Muscle of leg (tissue), 11 donors: ENCODE data around the gene LCE2A. TPM values are rescaled to one million over a fixed set of nuclear protein-coding genes. Genes with fewer than 3 reads are reported as not detected.
"Not testable (repeated sequence)": the region's sequence is repeated elsewhere in the genome, so short reads cannot be mapped to it uniquely, and the experiment has no call there.

Source experiments
- DNase-seq: peaks from one replicate; pipeline ENCODE4 v3.0.0; 2013
- H3K27ac ChIP-seq: one replicate; pipeline ENCODE4 v1.5.1; 2013; ENCODE audit warnings: mild to moderate bottlenecking, low read length, control low read depth
- H3K27me3 ChIP-seq: one replicate; pipeline ENCODE4 v1.6.1; 2013; ENCODE audit warnings: low read length; ENCODE audit not compliant: control insufficient read depth, insufficient read depth
- H3K36me3 ChIP-seq: one replicate; pipeline ENCODE4 v1.6.1; 2013; ENCODE audit warnings: low read length; ENCODE audit not compliant: control insufficient read depth, insufficient read depth
- H3K4me1 ChIP-seq: one replicate; pipeline ENCODE4 v1.6.1; 2013; ENCODE audit warnings: low read length; ENCODE audit not compliant: control insufficient read depth, insufficient read depth
- H3K4me3 ChIP-seq: one replicate; pipeline ENCODE4 v1.5.1; 2013; ENCODE audit warnings: low read length, control low read depth
- H3K9me3 ChIP-seq: replicated peaks from 2 replicates; pipeline ENCODE4 v1.6.1; 2013; ENCODE audit warnings: low read depth, low read length; ENCODE audit not compliant: control insufficient read depth
- WGBS: methylation state at CpG from one replicate; pipeline ENCODE4 v1.1.5; 2013; ENCODE audit warnings: missing lambda C conversion rate; ENCODE audit not compliant: insufficient coverage; 5-methylcytosine and 5-hydroxymethylcytosine counted together
- polyA plus RNA-seq, 8 donors: library from polyadenylated mRNA; unstranded; fragments of 120-200 nt; gene quantifications; one replicate each; pipeline versions ENCODE4 v1.2.1 to v1.2.3, GENCODE V29; 2013; ENCODE audit warnings: inconsistent platforms in 1 of 8, low replicate concordance in 1 of 8; ENCODE audit not compliant: insufficient read length in 8 of 8, insufficient read depth in 1 of 8
- total RNA-seq: library from RNA; stranded (reverse); fragments of 120-200 nt; gene quantifications from one replicate; pipeline ENCODE4 v1.2.4, GENCODE V29; 2013

Gene LCE2A
- total and polyA plus RNA-seq, 9 donors = not detected

DNA sequence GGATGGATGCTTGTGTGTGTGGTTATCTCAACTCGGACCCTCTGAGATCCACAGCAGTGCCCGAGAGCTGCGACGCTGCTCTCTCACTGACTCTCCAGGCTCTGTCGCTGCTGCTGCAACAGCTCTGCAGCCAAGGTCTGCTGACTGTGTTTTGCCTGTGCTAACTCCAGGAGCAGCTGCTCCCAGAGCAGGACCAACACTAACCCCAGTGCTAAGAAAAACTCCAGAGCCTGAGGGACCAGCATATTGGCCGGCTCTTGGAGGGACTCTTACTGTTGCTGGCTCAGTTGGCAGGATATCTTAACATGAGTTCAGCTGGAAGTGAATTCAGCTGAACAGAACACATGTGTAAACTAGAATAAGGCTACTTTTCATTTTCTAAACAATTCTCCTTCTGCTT, 18.7 kb upstream of the LCE2A start:
- H3K9me3 ChIP-seq = no peaks in the 10 kb centered on the region
- no peaks in the 10 kb centered on the region for H3K27me3 ChIP-seq
- no peaks in the 10 kb centered on the region for H3K4me1 ChIP-seq
- no peak overlapping the region for H3K27ac ChIP-seq
- no peaks in the 10 kb centered on the region for H3K36me3 ChIP-seq
- DNase-seq = peak; percentile 72
- 60% methylated on average over 1 of the region's 6 CpGs for WGBS
- H3K4me3 ChIP-seq = no peak overlapping the region

DNA sequence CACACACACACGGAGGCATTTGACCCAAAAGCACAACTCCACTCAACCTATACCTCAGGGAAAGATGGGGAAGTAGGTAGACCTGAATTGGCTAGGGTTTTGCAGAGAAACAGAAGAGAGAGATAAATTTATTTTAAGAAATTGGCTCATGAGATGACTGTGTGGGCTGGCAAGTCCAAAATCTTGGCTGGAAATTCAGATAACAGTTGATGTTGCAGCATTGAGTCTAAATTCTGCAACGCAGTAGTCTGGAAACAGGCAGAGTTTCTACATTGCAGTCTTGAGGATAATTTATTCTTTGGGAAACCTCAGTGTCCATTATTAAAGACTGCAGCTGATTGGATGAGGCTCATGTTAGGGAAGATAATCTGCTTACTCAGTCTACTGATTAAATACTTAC, 16.5 kb upstream of the LCE2A start:
- H3K4me1 ChIP-seq = no peaks in the 10 kb centered on the region
- no peaks in the 10 kb centered on the region for H3K36me3 ChIP-seq
- H3K4me3 ChIP-seq = no peak overlapping the region
- H3K27me3 ChIP-seq = no peaks in the 10 kb centered on the region
- WGBS = no CpG with 5 or more reads among the region's 2 CpGs
- H3K9me3 ChIP-seq = no peaks in the 10 kb centered on the region
- no peak overlapping the region for H3K27ac ChIP-seq
- no peak for DNase-seq

DNA sequence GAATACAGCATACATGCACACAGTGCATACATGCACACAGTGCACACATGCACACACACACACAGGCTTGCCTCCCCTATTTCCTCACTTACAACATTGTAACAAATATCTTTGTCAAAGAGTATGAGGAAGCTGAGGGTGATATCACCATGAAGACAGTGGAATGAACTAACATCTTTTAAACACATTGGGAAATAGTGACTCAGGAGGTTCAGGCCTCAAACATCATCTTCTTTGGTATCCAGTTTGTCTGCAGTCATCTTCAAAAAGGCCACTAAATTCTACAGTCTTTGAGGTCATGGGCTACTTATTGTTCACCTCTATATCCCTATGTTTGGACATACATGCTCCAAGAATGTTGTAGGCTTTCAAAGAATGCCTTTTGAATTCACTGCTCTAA, 14.3 kb upstream of the LCE2A start:
- no peak for DNase-seq
- Histone ChIP-seq H3K9me3 (no peaks in the 10 kb centered on the region), H3K4me3 (no peak overlapping the region), H3K36me3 (no peaks in the 10 kb centered on the region), H3K27ac (no peak overlapping the region), H3K27me3 (no peaks in the 10 kb centered on the region), H3K4me1 (no peaks in the 10 kb centered on the region)

DNA sequence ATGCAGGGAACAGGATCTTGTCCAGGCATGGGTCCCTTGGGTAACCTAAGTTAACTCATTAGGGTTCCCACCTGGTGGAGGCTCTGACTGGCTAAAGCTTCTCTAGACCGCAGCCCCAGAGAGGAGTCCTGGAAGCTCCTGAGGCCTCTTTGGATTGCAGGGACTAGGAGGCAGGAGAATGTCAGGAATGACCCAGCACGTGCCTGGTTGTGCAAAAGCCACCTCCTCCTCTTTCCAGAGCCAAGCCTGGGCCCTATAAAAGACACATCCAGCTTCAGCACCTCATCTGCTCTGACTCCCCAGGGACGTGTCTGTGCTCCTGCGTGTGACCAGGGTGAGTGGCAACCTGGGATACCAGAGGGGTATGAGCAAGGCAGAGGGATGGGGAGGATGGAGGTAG, 12.3 kb upstream of the LCE2A start, which contains the start of gene LCE2B:
TSS of gene LCE2B (plus strand) at position 301 of the 400 bp plus-strand sequence. CDS start 721 bp downstream, outside the sequence.
- not testable (repeated sequence) for H3K4me1 ChIP-seq

DNA sequence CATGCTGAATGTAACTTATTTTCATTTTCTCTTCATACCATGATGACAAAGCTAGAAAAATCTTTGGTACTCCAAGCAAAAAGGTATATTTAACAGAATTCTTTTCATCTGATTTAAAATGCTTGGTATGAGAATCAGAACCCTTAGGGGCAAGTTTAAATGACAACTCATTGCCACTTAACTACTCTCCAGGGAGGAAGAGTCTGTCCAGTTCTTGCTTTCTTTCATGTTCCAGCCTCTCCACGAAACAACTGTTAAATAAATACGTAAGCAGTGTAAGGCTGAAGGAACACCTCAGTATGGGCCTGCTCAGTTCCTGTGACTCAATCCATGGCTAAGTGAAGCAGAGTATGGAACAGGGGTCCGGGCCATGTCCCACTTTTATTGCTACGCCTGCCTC, 1.6 kb downstream of the LCE2A start:
- no peaks in the 10 kb centered on the region for H3K36me3 ChIP-seq
- no peak overlapping the region for H3K4me3 ChIP-seq
- no peaks in the 10 kb centered on the region for H3K9me3 ChIP-seq
- H3K4me1 ChIP-seq = no peaks in the 10 kb centered on the region
- WGBS = no CpG with 5 or more reads among the region's 4 CpGs
- no peaks in the 10 kb centered on the region for H3K27me3 ChIP-seq
- no peak for DNase-seq
- H3K27ac ChIP-seq = no peak overlapping the region

More for the DNA sequence above, 12.3 kb upstream of the LCE2A start, which contains the start of gene LCE2B:
- H3K27ac ChIP-seq, H3K4me3 ChIP-seq, H3K9me3 ChIP-seq, H3K27me3 ChIP-seq, DNase-seq, H3K36me3 ChIP-seq: not testable (repeated sequence)
- WGBS = 63% methylated on average over 1 of the region's 4 CpGs

DNA sequence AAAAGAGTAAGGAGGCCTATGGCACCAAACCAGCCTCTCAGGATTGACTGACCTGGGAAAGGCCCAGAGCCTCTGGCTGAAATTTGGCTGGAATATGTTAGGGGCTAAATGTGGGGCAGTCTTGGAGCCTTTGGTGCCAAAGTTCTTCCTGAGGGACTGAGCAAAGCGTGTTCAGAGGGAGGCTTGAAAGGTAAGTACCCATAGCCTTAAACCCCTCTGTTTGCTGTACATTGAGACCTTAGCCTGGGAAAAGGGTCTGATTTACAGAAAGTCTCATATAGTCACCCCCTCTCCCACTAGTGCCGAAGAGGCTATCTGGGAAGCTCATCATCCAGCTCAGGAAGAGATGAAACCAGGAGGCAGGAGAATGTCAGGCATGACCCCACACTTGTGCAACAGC, 9.7 kb downstream of the LCE2A start, which contains the start of gene LCE4A:
TSS of gene LCE4A (plus strand) at position 301 of the 400 bp plus-strand sequence. CDS start 916 bp downstream, outside the sequence.
- DNase-seq = no peak
- peaks cover 2% of the 10 kb centered on the region for H3K27me3 ChIP-seq
- H3K4me3 ChIP-seq = no peak within 1 kb of the TSS
- no peak within 1 kb of the TSS for H3K27ac ChIP-seq
- no peaks in the 10 kb centered on the region for H3K4me1 ChIP-seq
- H3K36me3 ChIP-seq = no peaks in the 10 kb centered on the region
- no peaks in the 10 kb centered on the region for H3K9me3 ChIP-seq
- 80% methylated on average over 2 of the region's 2 CpGs for WGBS

DNA sequence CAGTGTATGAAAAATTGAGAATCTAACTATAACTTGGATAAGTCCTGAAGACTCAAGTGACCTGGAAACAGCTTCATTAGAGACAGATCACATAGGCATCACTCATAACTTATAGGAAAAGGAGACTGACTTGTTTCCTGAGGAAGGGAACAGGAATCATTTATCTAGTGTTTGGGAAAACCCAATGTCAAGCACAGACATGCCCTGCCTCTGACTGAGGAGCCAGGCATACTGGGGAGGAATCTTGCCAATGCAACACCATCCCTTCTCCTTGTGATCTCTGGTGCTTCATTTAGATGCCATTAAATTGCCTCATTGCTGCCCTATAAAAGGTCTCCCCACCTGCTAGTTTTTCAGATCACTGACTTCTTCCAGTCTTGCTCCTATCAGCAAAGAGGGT, 20.1 kb downstream of the LCE2A start:
- no peak for DNase-seq
- no peak overlapping the region for H3K27ac ChIP-seq
- no peak overlapping the region for H3K4me3 ChIP-seq
- no peaks in the 10 kb centered on the region for H3K4me1 ChIP-seq
- H3K27me3 ChIP-seq = no peaks in the 10 kb centered on the region
- H3K9me3 ChIP-seq = peaks cover 2% of the 10 kb centered on the region
- H3K36me3 ChIP-seq = no peaks in the 10 kb centered on the region

DNA sequence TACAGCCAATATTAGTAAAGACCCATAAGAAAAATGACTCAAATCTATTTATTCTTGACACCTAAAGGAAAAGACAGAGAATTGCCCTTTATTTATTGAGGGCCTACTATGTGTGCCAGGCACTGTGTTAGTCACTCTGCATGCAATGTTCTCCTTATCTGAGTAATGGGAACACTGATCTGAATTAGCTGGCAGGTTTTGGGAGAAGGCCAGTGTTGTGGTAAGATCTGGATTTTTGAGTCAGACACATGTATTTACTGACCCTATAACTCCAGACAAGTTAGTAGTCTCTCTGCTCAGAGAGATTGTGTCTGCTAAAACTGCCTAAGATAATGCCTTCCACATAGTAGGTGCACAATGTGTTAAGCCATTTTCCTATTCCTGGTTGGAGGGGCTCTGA, 27.1 kb downstream of the LCE2A start:
- no peak for DNase-seq
- H3K27me3 ChIP-seq = no peaks in the 10 kb centered on the region
- H3K36me3 ChIP-seq = no peaks in the 10 kb centered on the region
- no peak overlapping the region for H3K4me3 ChIP-seq
- H3K27ac ChIP-seq = no peak overlapping the region
- H3K4me1 ChIP-seq = no peaks in the 10 kb centered on the region
- no peaks in the 10 kb centered on the region for H3K9me3 ChIP-seq

DNA sequence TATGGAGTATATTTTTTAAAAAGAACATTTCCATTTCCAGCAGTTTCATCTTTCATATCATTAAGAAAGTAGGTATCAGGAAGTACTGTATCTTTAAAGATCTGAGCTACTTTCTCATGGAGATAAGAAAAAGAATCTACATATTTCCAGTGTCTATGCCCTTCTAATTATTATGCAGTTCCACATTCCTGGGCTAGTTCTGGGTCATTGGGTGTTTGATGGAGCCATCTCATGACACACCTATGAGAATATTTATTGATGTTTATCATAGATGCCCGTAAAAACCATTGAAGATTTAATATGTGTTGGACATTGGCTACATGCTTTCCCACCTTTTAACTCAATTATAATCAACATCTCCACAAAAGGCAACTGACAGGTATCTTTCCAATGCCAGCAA, 30.8 kb downstream of the LCE2A start:
- no peak for DNase-seq
- Histone ChIP-seq H3K4me1 (no peaks in the 10 kb centered on the region), H3K27ac (no peak overlapping the region), H3K36me3 (no peaks in the 10 kb centered on the region), H3K27me3 (no peaks in the 10 kb centered on the region), H3K4me3 (no peak overlapping the region), H3K9me3 (no peaks in the 10 kb centered on the region)
- WGBS = no CpG with 5 or more reads among the region's 1 CpG

DNA sequence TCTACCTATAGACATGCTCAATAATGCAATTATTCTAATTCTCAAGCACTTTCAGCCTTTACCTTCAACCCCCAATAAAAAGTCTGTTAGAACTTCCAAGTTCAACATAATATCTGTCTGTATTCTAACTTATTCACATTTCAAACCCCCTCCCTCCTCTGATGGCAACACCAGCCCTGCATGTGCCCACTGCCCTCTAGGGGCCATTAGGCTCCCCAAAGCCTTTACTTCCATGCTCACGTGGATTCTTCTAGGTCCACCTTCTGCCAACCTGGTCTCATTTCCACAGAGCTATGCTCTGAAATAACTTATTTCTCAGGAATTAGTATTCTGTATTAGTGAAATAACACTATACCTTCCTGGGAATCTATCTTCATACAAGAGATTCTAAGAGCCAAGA, 37.5 kb downstream of the LCE2A start:
- no peaks in the 10 kb centered on the region for H3K9me3 ChIP-seq
- H3K4me1 ChIP-seq = no peaks in the 10 kb centered on the region
- no peak for DNase-seq
- no peak overlapping the region for H3K4me3 ChIP-seq
- no peak overlapping the region for H3K27ac ChIP-seq
- no peaks in the 10 kb centered on the region for H3K36me3 ChIP-seq
- no peaks in the 10 kb centered on the region for H3K27me3 ChIP-seq
- no CpG with 5 or more reads among the region's 1 CpG for WGBS

DNA sequence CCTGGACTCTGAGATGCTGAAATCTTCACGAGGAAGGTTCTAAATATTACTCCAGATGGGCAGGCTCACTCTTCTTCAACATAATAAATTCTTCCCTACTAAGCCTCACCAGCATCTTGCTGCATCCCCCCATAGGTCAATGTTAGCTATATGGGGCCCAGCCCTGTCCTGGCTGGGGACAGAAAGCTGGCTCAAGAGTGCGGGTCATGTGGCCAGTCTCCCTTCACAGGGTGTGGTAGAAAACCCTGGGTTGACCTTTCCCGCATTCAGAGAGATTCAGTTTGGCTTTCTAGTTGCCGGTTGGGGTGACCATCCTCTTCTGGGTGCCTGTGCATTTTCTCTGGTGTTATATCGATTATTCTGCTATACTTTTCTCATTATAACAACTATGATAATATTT, 39.9 kb downstream of the LCE2A start:
- no peak overlapping the region for H3K4me3 ChIP-seq
- no peaks in the 10 kb centered on the region for H3K9me3 ChIP-seq
- 57% methylated on average over 2 of the region's 5 CpGs for WGBS

More for the DNA sequence above, 39.9 kb downstream of the LCE2A start:
- Histone ChIP-seq H3K36me3 (no peaks in the 10 kb centered on the region), H3K27me3 (no peaks in the 10 kb centered on the region), H3K27ac (no peak overlapping the region), H3K4me1 (no peaks in the 10 kb centered on the region)
- DNase-seq = no peak
